K562 (cell line): Measurements from ENCODE around the gene MEF2C. TPM values are rescaled to one million over a fixed set of nuclear protein-coding genes. Genes with fewer than 3 reads are reported as not detected.

ENCODE experiments used
- ARID2 ChIP-seq: fragments of 450-650 bp; IDR thresholded peaks from 2 replicates; pipeline ENCODE4 v1.6.1; 2017; ENCODE audit warnings: antibody characterized with exemption, mild to moderate bottlenecking
- CHD1 ChIP-seq: fragments of 200-600 bp; sonication (generic); IDR thresholded peaks from one replicate; pipeline ENCODE4 v1.6.1; 2012; ENCODE audit warnings: mild to moderate bottlenecking, moderate library complexity, low read length, inconsistent platforms
- FUS ChIP-seq: fragments of 200-400 bp; formaldehyde crosslinking; optimal IDR thresholded peaks from 2 replicates; pipeline ENCODE3; 2017; ENCODE audit warnings: low read depth, low read length
- HDAC2 ChIP-seq: fragments of 450-650 bp; IDR thresholded peaks from 2 replicates; pipeline ENCODE4 v1.6.1; 2016; ENCODE audit warnings: mild to moderate bottlenecking
- HNRNPH1 ChIP-seq: fragments of 200-400 bp; formaldehyde crosslinking; optimal IDR thresholded peaks from 2 replicates; pipeline ENCODE3; 2017; ENCODE audit warnings: low read depth, mild to moderate bottlenecking, low read length, moderate library complexity
- KDM1A ChIP-seq, 2 experiments: fragments of 450-650 bp; IDR thresholded peaks; 2 replicates each; pipeline ENCODE4 v1.6.1; 2016; ENCODE audit warnings: mild to moderate bottlenecking in 2 of 2
- MAZ ChIP-seq, 2 experiments: fragments of 450-650 bp in 1 of 2; sonication (generic) in 1 of 2; formaldehyde crosslinking; IDR thresholded peaks in 1 of 2; conservative IDR thresholded peaks in 1 of 2; 2 replicates each; pipeline versions ENCODE4 v1.4.0 to v1.5.0; 2020; ENCODE audit warnings: mild to moderate bottlenecking in 1 of 2, missing genetic modification reagents in 1 of 2
- MTA2 ChIP-seq: fragments of 450-650 bp; IDR thresholded peaks from 2 replicates; pipeline ENCODE4 v1.6.1; 2016; ENCODE audit warnings: low read depth
- MXI1 ChIP-seq: IDR thresholded peaks from 2 replicates; pipeline ENCODE4 v1.6.1; 2011; ENCODE audit warnings: low read depth, mild to moderate bottlenecking, improper control_type of control experiment, low read length
- TOE1 ChIP-seq, 2 experiments: fragments of 450-650 bp in 1 of 2; sonication (generic) in 1 of 2; formaldehyde crosslinking in 1 of 2; IDR thresholded peaks; 2 replicates each; pipeline versions ENCODE4 v1.7.1 to v1.8.0; 2016 to 2022; ENCODE audit warnings: borderline replicate concordance in 2 of 2, mild to moderate bottlenecking in 2 of 2, antibody characterized with exemption in 1 of 2, inconsistent platforms in 1 of 2, low read depth in 1 of 2, missing genetic modification reagents in 1 of 2, moderate library complexity in 1 of 2
- ZNF586 ChIP-seq: fragments of 450-650 bp; formaldehyde crosslinking; conservative IDR thresholded peaks from 2 replicates; pipeline ENCODE4 v1.4.0; 2020; ENCODE audit warnings: mild to moderate bottlenecking, moderate library complexity
- polyA plus RNA-seq, 8 experiments: library from polyadenylated mRNA; depleted of rRNA in 4 of 8; stranded (reverse) in 5 of 8; unstranded in 3 of 8; fragments of >200 nt; fragmentation: Nextera tagmentation in 2 of 8; fragmentation: Illumina TruSeq in 1 of 8; extraction: Ambion mirVana in 2 of 8; extraction: Trizol in 1 of 8; gene quantifications; 2 replicates each; pipeline versions ENCODE4 v1.2.1 to v1.2.3, GENCODE V29; 2011 to 2014; ENCODE audit warnings: inconsistent platforms in 1 of 8, missing spikeins in 1 of 8
- total RNA-seq, 7 experiments: library from RNA; depleted of rRNA in 6 of 7; stranded (reverse); fragments of >200 nt in 6 of 7; fragmentation: Illumina TruSeq in 2 of 7; extraction: Trizol in 2 of 7; gene quantifications; 2 replicates each; pipeline versions ENCODE4 v1.2.1 to v1.2.3, GENCODE V29; 2011 to 2021; ENCODE audit warnings: low replicate concordance in 1 of 7
- TF ChIP-seq, protein P1 (sequence below): fragments of 250-450 bp; sonication (Bioruptor Pico); IDR thresholded peaks from 2 replicates; pipeline ENCODE4 v1.9.0; 2021; ENCODE audit warnings: mild to moderate bottlenecking, inconsistent platforms
- TF ChIP-seq, protein P2 (sequence below): fragments of 450-650 bp; IDR thresholded peaks from 2 replicates; pipeline ENCODE4 v1.6.1; 2016; ENCODE audit warnings: low read depth
- TF ChIP-seq, protein P3 (sequence below): IDR thresholded peaks from 2 replicates; pipeline ENCODE4 v1.6.1; 2011; ENCODE audit warnings: borderline replicate concordance, low read depth, mild to moderate bottlenecking, moderate library complexity, low read length; ENCODE audit not compliant: insufficient read depth, poor library complexity, severe bottlenecking

The MEF2C gene
- total and polyA plus RNA-seq, 9 of the 15 experiments (the other 6 are each of a cell fraction or from before 2014, with no cell fraction given): 25.1 to 67.8 (median 58.3) TPM

DNA sequence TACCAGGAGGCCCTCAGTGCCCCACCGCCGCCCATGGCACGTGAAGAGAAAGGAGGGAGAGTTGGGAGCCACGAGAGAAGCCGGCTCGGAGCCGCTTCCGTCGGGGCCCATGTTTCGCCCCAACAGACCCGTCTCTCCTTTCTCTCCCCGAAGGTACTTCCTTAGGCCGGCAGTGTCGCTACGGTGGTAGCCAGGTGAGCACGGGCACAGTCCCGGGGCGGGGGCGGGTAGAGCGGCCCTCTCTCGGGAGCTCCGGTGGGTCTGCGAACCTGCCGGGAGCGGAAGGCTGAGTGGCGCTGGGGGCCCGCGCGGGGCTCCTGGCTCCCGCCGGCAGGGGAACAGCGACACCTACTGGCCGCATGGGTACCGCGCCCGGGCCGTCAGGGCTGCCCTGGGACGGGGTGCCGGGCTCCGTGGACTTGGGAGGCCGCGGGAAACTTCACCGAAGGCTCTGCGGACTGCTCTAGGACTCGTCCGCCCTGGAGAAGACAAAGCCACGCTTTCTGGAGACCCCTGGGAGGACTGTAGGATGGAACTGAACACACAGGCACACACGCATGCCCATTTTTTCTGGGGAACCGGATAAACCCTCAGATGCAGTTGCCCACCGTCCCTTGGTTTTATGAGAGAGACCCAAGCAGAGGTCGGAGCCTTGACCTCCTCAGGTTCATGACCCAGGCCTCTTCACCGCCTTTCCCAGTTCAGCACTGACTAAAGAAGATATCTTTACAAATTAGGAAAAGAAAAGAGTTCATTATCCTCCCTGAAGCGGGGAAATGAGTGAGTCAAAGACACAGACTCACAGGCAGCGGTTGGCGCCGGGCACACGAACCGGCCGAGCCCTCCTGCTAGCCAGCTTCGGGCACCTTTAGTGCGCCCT lies 202.5 kb downstream of the MEF2C start (continued):
- TF ChIP-seq, protein P1, sequence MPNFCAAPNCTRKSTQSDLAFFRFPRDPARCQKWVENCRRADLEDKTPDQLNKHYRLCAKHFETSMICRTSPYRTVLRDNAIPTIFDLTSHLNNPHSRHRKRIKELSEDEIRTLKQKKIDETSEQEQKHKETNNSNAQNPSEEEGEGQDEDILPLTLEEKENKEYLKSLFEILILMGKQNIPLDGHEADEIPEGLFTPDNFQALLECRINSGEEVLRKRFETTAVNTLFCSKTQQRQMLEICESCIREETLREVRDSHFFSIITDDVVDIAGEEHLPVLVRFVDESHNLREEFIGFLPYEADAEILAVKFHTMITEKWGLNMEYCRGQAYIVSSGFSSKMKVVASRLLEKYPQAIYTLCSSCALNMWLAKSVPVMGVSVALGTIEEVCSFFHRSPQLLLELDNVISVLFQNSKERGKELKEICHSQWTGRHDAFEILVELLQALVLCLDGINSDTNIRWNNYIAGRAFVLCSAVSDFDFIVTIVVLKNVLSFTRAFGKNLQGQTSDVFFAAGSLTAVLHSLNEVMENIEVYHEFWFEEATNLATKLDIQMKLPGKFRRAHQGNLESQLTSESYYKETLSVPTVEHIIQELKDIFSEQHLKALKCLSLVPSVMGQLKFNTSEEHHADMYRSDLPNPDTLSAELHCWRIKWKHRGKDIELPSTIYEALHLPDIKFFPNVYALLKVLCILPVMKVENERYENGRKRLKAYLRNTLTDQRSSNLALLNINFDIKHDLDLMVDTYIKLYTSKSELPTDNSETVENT (CRISPR knock-in tag): no peak
- TF ChIP-seq HDAC2 (no peak), FUS (no peak), ARID2 (0 out of 2 replicates have a peak, but pooled peaks have one; percentile 52), MAZ (CRISPR knock-in tag; conservative IDR thresholded peaks at IDR 0.05 in 1 of 2, IDR thresholded peaks at IDR 0.05 in 1 of 2) (peak; percentile 71 to 76), CHD1 (no peak), KDM1A (IDR thresholded peaks at IDR 0.05) (no peak), MXI1 (no peak), TOE1 (IDR thresholded peaks at IDR 0.05; ENCODE audit: borderline replicate concordance) (no peak), TOE1 (CRISPR knock-in tag; IDR thresholded peaks at IDR 0.05; ENCODE audit: borderline replicate concordance, low read depth) (no peak), MTA2 (no peak), ZNF586 (CRISPR knock-in tag) (no peak), HNRNPH1 (no peak)
- TF ChIP-seq, protein P2, sequence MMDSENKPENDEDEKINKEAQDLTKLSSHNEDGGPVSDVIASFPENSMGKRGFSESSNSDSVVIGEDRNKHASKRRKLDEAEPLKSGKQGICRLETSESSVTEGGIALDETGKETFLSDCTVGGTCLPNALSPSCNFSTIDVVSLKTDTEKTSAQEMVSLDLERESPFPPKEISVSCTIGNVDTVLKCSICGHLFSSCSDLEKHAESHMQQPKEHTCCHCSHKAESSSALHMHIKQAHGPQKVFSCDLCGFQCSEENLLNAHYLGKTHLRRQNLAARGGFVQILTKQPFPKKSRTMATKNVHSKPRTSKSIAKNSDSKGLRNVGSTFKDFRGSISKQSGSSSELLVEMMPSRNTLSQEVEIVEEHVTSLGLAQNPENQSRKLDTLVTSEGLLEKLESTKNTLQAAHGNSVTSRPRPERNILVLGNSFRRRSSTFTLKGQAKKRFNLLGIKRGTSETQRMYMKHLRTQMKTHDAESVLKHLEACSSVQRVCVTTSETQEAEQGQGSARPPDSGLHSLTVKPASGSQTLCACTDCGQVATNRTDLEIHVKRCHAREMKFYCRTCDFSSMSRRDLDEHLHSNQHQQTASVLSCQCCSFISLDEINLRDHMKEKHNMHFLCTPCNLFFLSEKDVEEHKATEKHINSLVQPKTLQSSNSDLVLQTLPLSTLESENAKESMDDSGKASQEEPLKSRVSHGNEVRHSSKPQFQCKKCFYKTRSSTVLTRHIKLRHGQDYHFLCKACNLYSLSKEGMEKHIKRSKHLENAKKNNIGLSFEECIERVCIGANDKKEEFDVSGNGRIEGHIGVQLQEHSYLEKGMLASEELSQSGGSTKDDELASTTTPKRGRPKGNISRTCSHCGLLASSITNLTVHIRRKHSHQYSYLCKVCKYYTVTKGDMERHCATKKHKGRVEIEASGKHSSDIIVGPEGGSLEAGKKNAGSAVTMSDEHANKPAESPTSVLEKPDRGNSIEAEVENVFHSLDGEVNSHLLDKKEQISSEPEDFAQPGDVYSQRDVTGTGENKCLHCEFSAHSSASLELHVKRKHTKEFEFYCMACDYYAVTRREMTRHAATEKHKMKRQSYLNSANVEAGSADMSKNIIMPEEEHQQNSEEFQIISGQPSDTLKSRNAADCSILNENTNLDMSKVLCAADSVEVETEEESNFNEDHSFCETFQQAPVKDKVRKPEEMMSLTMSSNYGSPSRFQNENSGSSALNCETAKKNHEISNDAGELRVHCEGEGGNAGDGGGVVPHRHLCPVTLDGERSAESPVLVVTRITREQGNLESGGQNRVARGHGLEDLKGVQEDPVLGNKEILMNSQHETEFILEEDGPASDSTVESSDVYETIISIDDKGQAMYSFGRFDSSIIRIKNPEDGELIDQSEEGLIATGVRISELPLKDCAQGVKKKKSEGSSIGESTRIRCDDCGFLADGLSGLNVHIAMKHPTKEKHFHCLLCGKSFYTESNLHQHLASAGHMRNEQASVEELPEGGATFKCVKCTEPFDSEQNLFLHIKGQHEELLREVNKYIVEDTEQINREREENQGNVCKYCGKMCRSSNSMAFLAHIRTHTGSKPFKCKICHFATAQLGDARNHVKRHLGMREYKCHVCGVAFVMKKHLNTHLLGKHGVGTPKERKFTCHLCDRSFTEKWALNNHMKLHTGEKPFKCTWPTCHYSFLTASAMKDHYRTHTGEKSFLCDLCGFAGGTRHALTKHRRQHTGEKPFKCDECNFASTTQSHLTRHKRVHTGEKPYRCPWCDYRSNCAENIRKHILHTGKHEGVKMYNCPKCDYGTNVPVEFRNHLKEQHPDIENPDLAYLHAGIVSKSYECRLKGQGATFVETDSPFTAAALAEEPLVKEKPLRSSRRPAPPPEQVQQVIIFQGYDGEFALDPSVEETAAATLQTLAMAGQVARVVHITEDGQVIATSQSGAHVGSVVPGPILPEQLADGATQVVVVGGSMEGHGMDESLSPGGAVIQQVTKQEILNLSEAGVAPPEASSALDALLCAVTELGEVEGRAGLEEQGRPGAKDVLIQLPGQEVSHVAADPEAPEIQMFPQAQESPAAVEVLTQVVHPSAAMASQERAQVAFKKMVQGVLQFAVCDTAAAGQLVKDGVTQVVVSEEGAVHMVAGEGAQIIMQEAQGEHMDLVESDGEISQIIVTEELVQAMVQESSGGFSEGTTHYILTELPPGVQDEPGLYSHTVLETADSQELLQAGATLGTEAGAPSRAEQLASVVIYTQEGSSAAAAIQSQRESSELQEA: no peak
- TF ChIP-seq, protein P3, sequence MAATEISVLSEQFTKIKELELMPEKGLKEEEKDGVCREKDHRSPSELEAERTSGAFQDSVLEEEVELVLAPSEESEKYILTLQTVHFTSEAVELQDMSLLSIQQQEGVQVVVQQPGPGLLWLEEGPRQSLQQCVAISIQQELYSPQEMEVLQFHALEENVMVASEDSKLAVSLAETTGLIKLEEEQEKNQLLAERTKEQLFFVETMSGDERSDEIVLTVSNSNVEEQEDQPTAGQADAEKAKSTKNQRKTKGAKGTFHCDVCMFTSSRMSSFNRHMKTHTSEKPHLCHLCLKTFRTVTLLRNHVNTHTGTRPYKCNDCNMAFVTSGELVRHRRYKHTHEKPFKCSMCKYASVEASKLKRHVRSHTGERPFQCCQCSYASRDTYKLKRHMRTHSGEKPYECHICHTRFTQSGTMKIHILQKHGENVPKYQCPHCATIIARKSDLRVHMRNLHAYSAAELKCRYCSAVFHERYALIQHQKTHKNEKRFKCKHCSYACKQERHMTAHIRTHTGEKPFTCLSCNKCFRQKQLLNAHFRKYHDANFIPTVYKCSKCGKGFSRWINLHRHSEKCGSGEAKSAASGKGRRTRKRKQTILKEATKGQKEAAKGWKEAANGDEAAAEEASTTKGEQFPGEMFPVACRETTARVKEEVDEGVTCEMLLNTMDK: peak; percentile 33
